ENCODE data around the gene SFTPA1.
"Not testable (repeated sequence)": the region's sequence is repeated elsewhere in the genome, so short reads cannot be mapped to it uniquely, and the experiment has no call there.

The SFTPA1 gene

GRCh38 chr10:79610601-79611191, at the start of gene SFTPA1:
Gene SFTPA1 (plus strand): TSS chr10:79610939. CDS start chr10:79611826, 887 bp downstream.
- H3K27me3 Mint-ChIP-seq (ENCODE audit: low read depth): peaks cover 16% of the 10 kb centered on the region
- H3K27ac Mint-ChIP-seq: no peak within 1 kb of the TSS
- no peaks in the 10 kb centered on the region for H3K4me1 Mint-ChIP-seq (ENCODE audit: low read depth)
- DNase-seq (ENCODE audit: low spot score): no peak
- no peaks in the 10 kb centered on the region for H3K9me3 Mint-ChIP-seq
- H3K4me3 Mint-ChIP-seq: no peak within 1 kb of the TSS
- H3K36me3 Mint-ChIP-seq (ENCODE audit: low read depth): no peaks in the 10 kb centered on the region

GRCh38 chr10:79561257-79561656, 49.5 kb upstream of the SFTPA1 start:
- peaks cover 3% of the 10 kb centered on the region for H3K4me1 Mint-ChIP-seq (ENCODE audit: low read depth)
- peaks cover 16% of the 10 kb centered on the region for H3K27me3 Mint-ChIP-seq (ENCODE audit: low read depth)
- no peaks in the 10 kb centered on the region for H3K36me3 Mint-ChIP-seq (ENCODE audit: low read depth)
- no peaks in the 10 kb centered on the region for H3K9me3 Mint-ChIP-seq
- DNase-seq (ENCODE audit: low spot score): no peak
- no peak overlapping the region for H3K4me3 Mint-ChIP-seq
- no peak overlapping the region for H3K27ac Mint-ChIP-seq

- peak; percentile 31 for DNase-seq (ENCODE audit: low spot score)
- H3K27ac Mint-ChIP-seq: no peak overlapping the region
- no peaks in the 10 kb centered on the region for H3K9me3 Mint-ChIP-seq
- no peak overlapping the region for H3K4me3 Mint-ChIP-seq
- no peaks in the 10 kb centered on the region for H3K36me3 Mint-ChIP-seq (ENCODE audit: low read depth)
- H3K4me1 Mint-ChIP-seq (ENCODE audit: low read depth): peaks cover 3% of the 10 kb centered on the region
- peaks cover 23% of the 10 kb centered on the region for H3K27me3 Mint-ChIP-seq (ENCODE audit: low read depth)
Observed at GRCh38 chr10:79562135-79562756, 48.5 kb upstream of the SFTPA1 start.

GRCh38 chr10:79563426-79563825, 47.3 kb upstream of the SFTPA1 start:
- Mint-ChIP-seq H3K9me3 (no peaks in the 10 kb centered on the region), H3K27ac (no peak overlapping the region), H3K4me1 (ENCODE audit: low read depth) (peaks cover 3% of the 10 kb centered on the region), H3K4me3 (no peak overlapping the region), H3K27me3 (ENCODE audit: low read depth) (peaks cover 32% of the 10 kb centered on the region), H3K36me3 (ENCODE audit: low read depth) (no peaks in the 10 kb centered on the region)
- no peak for DNase-seq (ENCODE audit: low spot score)

GRCh38 chr10:79570624-79571023, 40.1 kb upstream of the SFTPA1 start:
- not testable (repeated sequence) for H3K4me3 Mint-ChIP-seq, H3K9me3 Mint-ChIP-seq

GRCh38 chr10:79579361-79579760, 31.4 kb upstream of the SFTPA1 start:
- no peak for DNase-seq (ENCODE audit: low spot score)
- Mint-ChIP-seq H3K27me3 (ENCODE audit: low read depth) (peaks cover 37% of the 10 kb centered on the region), H3K27ac (no peak overlapping the region), H3K4me3 (no peak overlapping the region), H3K9me3 (no peaks in the 10 kb centered on the region), H3K4me1 (ENCODE audit: low read depth) (peaks cover 5% of the 10 kb centered on the region), H3K36me3 (ENCODE audit: low read depth) (no peaks in the 10 kb centered on the region)

More at GRCh38 chr10:79570624-79571023, 40.1 kb upstream of the SFTPA1 start:
- not testable (repeated sequence) for DNase-seq (ENCODE audit: low spot score); H3K4me1 Mint-ChIP-seq (ENCODE audit: low read depth); H3K36me3 Mint-ChIP-seq (ENCODE audit: low read depth); H3K27ac Mint-ChIP-seq
- peaks cover 56% of the 10 kb centered on the region for H3K27me3 Mint-ChIP-seq (ENCODE audit: low read depth)

- Mint-ChIP-seq H3K9me3 (no peaks in the 10 kb centered on the region), H3K27ac (peak overlapping the region; percentile 29), H3K27me3 (ENCODE audit: low read depth) (peaks cover 32% of the 10 kb centered on the region), H3K4me3 (no peak overlapping the region), H3K36me3 (ENCODE audit: low read depth) (no peaks in the 10 kb centered on the region), H3K4me1 (ENCODE audit: low read depth) (peaks cover 5% of the 10 kb centered on the region)
- DNase-seq (ENCODE audit: low spot score): no peak
Observed at GRCh38 chr10:79581044-79581443, 29.7 kb upstream of the SFTPA1 start.

- no peak overlapping the region for H3K4me3 Mint-ChIP-seq
- no peak for DNase-seq (ENCODE audit: low spot score)
- H3K27me3 Mint-ChIP-seq (ENCODE audit: low read depth): peaks cover 28% of the 10 kb centered on the region
- no peaks in the 10 kb centered on the region for H3K9me3 Mint-ChIP-seq
- no peaks in the 10 kb centered on the region for H3K36me3 Mint-ChIP-seq (ENCODE audit: low read depth)
- H3K27ac Mint-ChIP-seq: no peak overlapping the region
- peaks cover 5% of the 10 kb centered on the region for H3K4me1 Mint-ChIP-seq (ENCODE audit: low read depth)
Observed at GRCh38 chr10:79582096-79582495, 28.6 kb upstream of the SFTPA1 start.

- H3K27me3 Mint-ChIP-seq (ENCODE audit: low read depth): peaks cover 26% of the 10 kb centered on the region
- H3K4me1 Mint-ChIP-seq (ENCODE audit: low read depth); H3K36me3 Mint-ChIP-seq (ENCODE audit: low read depth); H3K27ac Mint-ChIP-seq; H3K9me3 Mint-ChIP-seq; DNase-seq (ENCODE audit: low spot score); H3K4me3 Mint-ChIP-seq: not testable (repeated sequence)
Observed at GRCh38 chr10:79582954-79583353, 27.8 kb upstream of the SFTPA1 start.

- H3K27ac Mint-ChIP-seq: no peak overlapping the region
- H3K27me3 Mint-ChIP-seq (ENCODE audit: low read depth): peaks cover 22% of the 10 kb centered on the region
- no peak overlapping the region for H3K4me3 Mint-ChIP-seq
- DNase-seq (ENCODE audit: low spot score): no peak
- H3K36me3 Mint-ChIP-seq (ENCODE audit: low read depth): no peaks in the 10 kb centered on the region
- no peaks in the 10 kb centered on the region for H3K9me3 Mint-ChIP-seq
- H3K4me1 Mint-ChIP-seq (ENCODE audit: low read depth): peaks cover 5% of the 10 kb centered on the region
Observed at GRCh38 chr10:79583488-79584024, 27.2 kb upstream of the SFTPA1 start.

- H3K9me3 Mint-ChIP-seq: no peaks in the 10 kb centered on the region
- H3K27ac Mint-ChIP-seq: no peak overlapping the region
- H3K4me1 Mint-ChIP-seq (ENCODE audit: low read depth): peaks cover 5% of the 10 kb centered on the region
- peaks cover 29% of the 10 kb centered on the region for H3K27me3 Mint-ChIP-seq (ENCODE audit: low read depth)
- DNase-seq (ENCODE audit: low spot score): no peak
- no peaks in the 10 kb centered on the region for H3K36me3 Mint-ChIP-seq (ENCODE audit: low read depth)
- H3K4me3 Mint-ChIP-seq: no peak overlapping the region
Observed at GRCh38 chr10:79585870-79586527, 24.7 kb upstream of the SFTPA1 start.

GRCh38 chr10:79586933-79587332, 23.8 kb upstream of the SFTPA1 start:
- DNase-seq (ENCODE audit: low spot score): no peak
- Mint-ChIP-seq H3K4me3 (no peak overlapping the region), H3K4me1 (ENCODE audit: low read depth) (peaks cover 5% of the 10 kb centered on the region), H3K36me3 (ENCODE audit: low read depth) (no peaks in the 10 kb centered on the region), H3K27ac (no peak overlapping the region), H3K9me3 (no peaks in the 10 kb centered on the region), H3K27me3 (ENCODE audit: low read depth) (peaks cover 32% of the 10 kb centered on the region)

GRCh38 chr10:79588800-79589199, 21.9 kb upstream of the SFTPA1 start:
- H3K36me3 Mint-ChIP-seq (ENCODE audit: low read depth): no peaks in the 10 kb centered on the region
- no peak for DNase-seq (ENCODE audit: low spot score)
- H3K27me3 Mint-ChIP-seq (ENCODE audit: low read depth): peaks cover 36% of the 10 kb centered on the region
- no peak overlapping the region for H3K27ac Mint-ChIP-seq
- H3K4me1 Mint-ChIP-seq (ENCODE audit: low read depth): no peaks in the 10 kb centered on the region
- H3K9me3 Mint-ChIP-seq: no peaks in the 10 kb centered on the region
- no peak overlapping the region for H3K4me3 Mint-ChIP-seq

- H3K27ac Mint-ChIP-seq: no peak overlapping the region
- H3K27me3 Mint-ChIP-seq (ENCODE audit: low read depth): peaks cover 41% of the 10 kb centered on the region
- no peak for DNase-seq (ENCODE audit: low spot score)
- peaks cover 18% of the 10 kb centered on the region for H3K9me3 Mint-ChIP-seq
- peaks cover 3% of the 10 kb centered on the region for H3K36me3 Mint-ChIP-seq (ENCODE audit: low read depth)
- no peaks in the 10 kb centered on the region for H3K4me1 Mint-ChIP-seq (ENCODE audit: low read depth)
- no peak overlapping the region for H3K4me3 Mint-ChIP-seq
Observed at GRCh38 chr10:79593377-79593776, 17.4 kb upstream of the SFTPA1 start.

Data from T-helper 2 cell treated with Interferon-gamma antibody and Interleukin-4, amounts not matched to agents 5 μg/mL and 100 μg/mL, for 36 hours (primary cell).